Posterior vena cava (tissue), 2 donors: ENCODE data around the gene CRP. TPM values are rescaled to one million over a fixed set of nuclear protein-coding genes. Genes with fewer than 3 reads are reported as not detected.
"Not testable (repeated sequence)": the region's sequence is repeated elsewhere in the genome, so short reads cannot be mapped to it uniquely, and the experiment has no call there.

Experiments used
- DNase-seq: peaks from one replicate; pipeline ENCODE4 v3.0.0-alpha.2; 2020; ENCODE audit warnings: low spot score
- intact Hi-C, 2 donors: fragments of 100-400 bp; cut with DNase I; formaldehyde crosslinking; loops; one replicate each; pipeline versions ENCODE4 v1.14.1 to v1.14.2; 2022 to 2023
- long read RNA-seq, 2 donors: library from polyadenylated mRNA; unstranded; transcript quantifications; one replicate each; pipeline ENCODE4 v2.0.0, GENCODE V29; 2020 to 2021
- total RNA-seq, 2 donors: library from RNA; stranded (reverse); fragmentation: NEBNext Ultra II Directional; extraction: Animal tissue kit (Norgen Biotek cat#: 25700); gene quantifications; one replicate each; pipeline ENCODE4 v1.2.1, GENCODE V29; 2021
- donor health status: DM: yes; HTN: yes; CAD: no.
- donor health status: DM: yes; HTN: yes; CAD: no.

The CRP gene, protein sequence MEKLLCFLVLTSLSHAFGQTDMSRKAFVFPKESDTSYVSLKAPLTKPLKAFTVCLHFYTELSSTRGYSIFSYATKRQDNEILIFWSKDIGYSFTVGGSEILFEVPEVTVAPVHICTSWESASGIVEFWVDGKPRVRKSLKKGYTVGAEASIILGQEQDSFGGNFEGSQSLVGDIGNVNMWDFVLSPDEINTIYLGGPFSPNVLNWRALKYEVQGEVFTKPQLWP
- total RNA-seq, result under 1 TPM; 0.33 to 0.65 TPM
- long read RNA-seq, donor 1, result 0 reads
- long read RNA-seq, donor 2, result 0 reads

DNA sequence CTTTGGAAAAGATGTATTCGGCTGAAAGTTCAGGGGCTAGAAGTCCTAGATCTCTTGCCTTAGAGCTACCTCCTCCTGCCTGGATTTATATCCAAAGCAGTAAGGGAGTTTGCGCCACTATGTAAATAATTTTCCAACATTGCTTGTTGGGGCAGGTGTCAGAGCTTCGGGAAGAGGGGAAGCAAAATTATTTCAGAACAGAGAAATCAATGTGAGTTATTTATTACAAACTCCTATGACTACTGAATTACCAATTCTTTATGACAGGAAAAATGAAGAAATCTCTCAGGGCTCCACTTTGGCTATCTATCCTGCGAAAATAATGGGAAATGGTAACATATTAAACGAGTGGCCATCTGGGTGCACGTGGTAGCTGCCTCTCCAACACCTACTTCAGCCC lies at the start of gene CRP:
TSS of gene CRP (minus strand) at position 61 of the 400 bp plus-strand sequence. CDS start 104 bp downstream, outside the sequence.
- DNase-seq, result no peak

DNA sequence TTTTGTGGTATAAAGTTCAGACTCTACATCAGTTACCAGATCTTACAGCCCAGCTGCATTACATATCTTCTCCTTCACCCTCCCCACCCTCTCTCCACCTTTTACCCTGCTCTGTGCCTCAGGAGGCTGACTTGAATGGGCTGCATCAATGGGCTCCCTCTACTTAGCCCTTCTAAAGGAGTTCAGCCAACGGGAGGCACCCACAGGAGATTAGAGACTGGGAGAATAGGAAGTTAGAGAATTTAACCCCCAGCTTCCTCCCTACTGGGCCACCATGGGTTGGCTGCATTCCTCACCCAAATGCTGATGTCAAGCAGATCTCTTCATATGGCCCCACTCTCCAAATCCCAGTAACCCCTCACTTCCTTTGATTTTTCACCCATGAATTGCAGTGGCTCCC lies 49.3 kb upstream of the CRP start:
- DNase-seq, result no peak
- intact Hi-C loops, result no loop called here

More for the DNA sequence above, at the start of gene CRP:
- intact Hi-C loops, result no loop called here

DNA sequence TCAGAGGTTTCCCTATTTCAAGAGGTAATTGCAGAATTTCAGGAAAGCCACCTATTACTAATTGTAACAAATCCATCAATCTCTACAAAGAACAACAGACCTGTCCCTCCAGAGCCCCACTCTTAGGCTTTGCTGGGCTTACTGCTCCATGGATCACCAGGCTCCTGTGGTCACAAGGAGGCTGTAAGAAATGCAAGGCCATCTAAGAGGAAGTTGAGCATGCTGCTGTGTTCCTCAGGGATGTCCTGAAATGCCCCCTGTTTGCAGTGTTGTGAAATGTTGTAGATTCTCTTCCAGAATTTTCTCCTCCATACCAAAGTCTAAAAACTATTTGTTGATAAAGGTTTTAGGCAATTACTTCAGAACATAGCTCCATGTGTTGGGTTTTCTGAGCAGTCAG lies 42.0 kb upstream of the CRP start:
- DNase-seq, result no peak
- intact Hi-C loops, result no loop called here

DNA sequence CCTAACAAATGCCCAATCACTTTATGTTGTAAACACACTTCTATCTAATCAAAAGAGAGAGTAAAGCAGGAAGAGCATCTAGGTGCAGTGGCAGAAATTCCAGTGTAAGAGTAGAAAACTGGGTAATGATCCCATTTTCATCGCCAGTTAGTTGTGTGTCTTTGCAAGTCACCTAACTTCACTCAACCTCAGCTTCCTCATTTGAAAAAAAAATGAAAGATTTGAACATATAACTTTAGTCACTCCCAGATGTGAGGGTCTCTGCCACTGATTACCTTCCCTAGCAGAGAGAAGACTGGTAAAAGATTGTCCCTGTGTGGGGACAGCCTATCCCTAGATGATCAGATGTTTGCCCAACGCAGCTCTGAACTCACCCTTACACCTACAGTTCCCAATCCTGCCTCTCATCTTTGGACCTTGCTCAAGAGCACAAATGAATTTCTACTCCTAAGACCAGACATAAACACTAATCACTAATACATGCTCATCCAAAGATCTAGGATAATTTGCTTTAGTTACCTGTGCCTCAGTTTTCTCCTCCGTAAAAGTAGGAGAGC lies 41.1 kb upstream of the CRP start:
- intact Hi-C loops, result no loop called here
- DNase-seq, result no peak

DNA sequence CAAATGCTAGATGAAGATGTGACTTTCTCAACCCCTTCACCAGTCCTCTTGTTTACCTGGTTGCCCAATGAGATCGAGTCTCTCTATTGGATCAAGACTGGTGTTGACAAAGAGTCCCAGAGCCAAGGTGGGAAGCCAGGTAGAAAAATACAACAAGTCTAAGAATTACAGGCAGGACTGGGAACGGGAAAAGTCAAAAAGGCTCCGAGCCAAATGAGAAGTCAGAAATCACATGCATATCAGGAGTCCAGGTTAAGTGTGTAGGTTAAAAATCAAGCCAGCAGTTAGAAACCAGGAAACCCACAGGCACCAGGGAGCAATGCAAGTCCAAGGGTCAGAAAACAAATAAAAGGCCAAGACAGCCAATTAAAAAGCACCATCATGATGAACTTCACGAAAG lies 39.0 kb upstream of the CRP start:
- intact Hi-C loops, result no loop called here
- DNase-seq, result no peak

DNA sequence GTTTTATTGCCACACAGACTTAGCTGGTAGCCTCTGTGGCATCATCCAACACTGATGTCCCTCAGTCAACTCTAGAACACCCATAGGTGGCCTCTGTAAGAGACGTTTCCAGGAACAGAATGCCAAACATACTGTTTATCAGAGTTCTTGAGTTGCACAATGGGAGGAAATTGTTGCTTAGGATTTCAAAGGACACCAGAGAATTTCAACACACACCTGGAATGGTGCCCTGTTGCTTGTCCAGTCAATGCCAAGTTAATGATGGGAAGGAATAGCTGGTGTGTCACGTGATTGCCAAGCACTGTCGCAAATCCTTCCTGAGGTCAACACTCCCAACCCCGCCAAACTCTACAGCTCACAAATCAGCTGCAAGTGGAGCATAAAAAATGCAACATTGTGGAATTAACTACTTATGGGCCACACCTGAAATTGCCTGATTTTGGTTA lies 37.8 kb upstream of the CRP start:
- intact Hi-C loops, result no loop called here
- peak; percentile 91 for DNase-seq

DNA sequence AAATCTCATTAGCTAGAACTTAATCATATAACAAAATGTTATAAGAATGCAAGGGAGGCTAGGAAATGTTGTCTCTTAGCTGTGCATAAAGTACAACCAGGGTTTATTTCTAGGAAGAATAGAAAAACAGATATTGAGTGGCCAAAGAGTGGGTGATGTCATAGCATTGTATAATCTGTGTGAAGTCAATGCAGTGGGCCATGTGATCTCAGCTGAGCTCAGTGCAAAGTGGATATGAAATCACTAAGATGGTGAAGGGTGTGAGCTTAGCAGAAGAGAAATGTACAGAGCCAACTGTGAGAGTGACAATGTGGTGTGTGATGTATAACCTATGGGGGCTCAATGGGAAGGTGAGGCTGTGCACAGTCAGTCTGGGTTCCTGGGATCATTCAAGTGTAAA lies 36.6 kb upstream of the CRP start:
- intact Hi-C loops, result no loop called here
- DNase-seq, result no peak

DNA sequence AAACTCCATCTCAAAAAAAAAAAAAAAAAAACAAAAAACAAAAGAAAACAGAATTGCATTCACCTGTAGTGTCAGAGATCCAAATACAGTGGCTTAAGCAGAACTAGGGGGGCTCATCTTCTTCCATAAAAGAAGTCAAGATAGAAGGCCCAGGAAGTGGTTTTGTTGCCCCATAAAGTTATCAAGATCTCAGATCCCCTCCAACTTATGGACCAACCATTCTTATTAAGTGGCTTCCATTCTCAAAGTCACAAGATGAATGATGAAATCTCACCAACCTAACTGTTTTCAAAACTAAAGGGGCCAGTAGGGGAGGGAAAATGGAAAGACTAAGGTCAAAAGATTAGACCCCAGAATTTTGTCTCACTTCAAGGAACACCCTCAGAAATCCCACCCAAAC lies 36.2 kb upstream of the CRP start:
- intact Hi-C loops, result no loop called here
- DNase-seq, result no peak

DNA sequence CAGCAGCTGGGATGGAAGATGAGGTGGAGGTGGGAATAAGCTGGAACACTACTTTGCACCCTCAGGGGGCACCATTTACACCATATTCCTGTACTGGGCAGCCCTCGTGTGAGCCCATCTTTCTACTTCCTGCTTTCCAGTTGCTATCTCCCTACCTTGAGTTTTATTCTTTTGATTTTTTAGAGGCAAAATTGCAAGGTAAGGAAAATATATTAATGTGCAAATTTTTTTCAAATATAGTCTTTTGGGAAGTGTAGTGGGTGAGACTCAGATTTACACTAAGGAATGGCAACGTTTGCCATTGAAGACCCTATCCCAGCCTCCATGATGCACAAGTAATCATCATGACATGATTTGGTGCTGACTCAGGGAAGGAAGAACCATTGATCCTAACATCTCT lies 35.2 kb upstream of the CRP start:
- intact Hi-C loops, result no loop called here
- no peak for DNase-seq

DNA sequence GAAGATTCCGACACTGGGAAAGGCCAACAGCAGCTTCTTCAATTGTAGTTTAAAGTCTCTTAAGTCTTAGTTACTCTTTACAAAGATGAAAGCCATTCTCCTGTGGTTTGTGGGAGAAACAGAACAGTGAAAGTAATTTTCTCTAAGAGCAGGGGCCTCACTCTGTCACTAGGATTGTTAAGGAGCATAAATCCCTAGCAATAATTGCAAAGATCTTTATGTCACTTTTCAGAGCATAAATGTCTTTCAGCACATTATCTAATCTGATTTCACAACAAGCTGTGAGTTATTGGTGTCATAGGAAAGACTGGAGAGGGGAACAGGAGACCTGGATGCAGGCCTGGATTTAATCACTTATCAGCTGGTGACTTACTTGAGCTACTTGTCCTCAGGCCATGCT lies 34.0 kb upstream of the CRP start:
- intact Hi-C loops, result no loop called here
- no peak for DNase-seq

DNA sequence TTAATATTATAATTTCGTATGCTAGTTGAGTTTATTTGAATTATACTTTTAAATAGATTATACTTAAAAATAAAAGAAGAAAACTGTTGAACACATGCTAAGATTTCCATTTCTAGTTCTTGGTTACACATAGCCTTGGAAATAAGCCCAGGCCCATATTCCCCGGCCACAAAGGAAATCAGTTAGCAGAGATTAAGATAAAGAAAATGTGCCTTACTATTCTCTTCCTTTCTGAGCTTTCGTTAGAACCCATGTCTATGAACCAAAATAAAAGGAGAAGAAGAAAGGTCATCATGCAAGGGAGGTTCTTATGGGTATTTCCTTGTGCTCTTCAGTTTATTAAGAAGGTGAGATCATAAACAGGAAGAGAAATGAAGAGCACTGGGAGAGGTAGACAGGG lies 32.3 kb upstream of the CRP start:
- intact Hi-C loops, result no loop called here

DNA sequence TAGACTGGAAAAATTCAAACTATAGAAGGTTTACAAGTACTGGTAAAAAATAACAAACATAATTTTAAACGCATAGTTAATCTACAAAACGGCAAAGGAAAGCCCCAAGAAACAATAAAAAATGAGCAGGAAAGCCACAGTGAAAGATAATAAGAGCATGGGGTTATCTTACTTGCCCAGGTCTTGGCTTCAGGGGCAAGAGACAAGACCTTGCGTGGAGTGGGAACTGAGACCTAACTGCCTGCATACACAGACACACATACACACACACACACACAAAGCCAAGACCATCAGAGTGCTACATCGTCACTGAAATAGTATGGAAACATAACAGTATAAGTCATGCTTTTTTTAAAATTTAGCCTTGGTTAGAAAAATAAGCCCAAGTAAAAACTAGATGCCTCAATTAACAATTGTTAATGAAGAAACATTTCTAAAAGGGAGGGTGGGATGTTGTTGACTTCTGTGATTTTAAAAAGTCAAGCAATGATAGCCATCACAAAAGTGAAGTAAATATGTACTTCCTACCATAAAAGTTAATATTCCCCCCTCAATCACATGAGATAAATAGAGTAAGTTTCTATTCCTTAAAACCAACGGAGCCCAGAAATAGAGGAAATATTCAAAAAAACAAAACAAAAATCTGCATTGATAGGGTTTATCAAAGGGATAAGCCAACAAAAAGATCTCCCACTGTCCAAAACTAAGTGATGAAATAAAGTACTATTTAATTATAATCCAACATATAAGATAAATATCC lies 29.4 kb upstream of the CRP start:
- intact Hi-C loops, result no loop called here
- no peak for DNase-seq

More for the DNA sequence above, 32.3 kb upstream of the CRP start:
- no peak for DNase-seq

DNA sequence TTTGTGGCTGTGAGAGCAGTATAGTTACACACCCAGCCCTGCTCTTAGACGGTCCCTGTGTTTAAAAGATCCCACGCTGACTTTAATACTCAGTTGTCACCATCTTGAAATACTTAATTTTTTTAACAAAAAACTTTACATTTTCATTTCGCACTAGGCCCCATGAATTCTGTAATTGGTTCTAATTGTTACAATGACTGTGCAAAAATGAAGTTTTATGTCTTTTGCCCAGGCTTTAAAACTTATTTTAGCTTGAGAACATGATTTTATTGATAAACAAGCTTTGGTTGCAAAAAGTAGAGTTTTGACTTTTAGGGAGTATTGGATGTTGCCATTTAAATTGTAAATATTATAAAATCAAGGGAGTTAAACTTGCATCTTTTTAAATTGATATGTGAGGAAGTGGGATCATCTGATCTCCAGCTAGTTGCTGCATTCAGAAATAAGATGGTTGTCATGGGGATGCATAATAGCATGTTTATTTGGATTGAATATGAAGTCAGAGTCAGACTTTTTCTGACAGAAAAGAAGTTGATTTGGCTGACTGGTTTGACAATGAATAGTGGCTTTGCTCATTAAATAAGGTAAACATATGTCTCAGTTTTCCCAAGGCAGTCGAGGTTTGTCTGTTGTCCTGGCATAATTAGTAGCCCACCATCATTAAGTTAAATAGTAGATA lies 23.0 kb upstream of the CRP start:
- DNase-seq, result no peak
- intact Hi-C loops, result no loop called here

DNA sequence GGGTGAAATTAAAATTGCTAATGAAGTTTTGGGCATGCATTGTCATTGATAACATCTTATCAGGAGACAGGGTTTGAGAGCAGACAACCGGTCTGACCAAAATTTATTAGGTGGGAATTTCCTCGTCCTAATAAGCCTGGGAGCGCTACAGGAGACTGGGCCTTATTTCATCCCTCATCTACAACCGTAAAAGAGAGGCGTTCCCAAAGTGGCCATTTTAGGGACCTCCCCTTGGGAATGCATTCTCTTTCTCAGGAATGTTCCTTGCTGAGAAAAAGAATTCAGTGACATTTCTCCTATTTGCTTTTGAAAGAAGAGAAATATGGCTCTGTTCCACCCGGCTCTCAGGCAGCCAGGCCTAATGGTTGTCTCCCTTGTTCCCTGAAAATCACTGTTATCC lies 8.8 kb upstream of the CRP start:
- intact Hi-C loops, DNase-seq: not testable (repeated sequence)

DNA sequence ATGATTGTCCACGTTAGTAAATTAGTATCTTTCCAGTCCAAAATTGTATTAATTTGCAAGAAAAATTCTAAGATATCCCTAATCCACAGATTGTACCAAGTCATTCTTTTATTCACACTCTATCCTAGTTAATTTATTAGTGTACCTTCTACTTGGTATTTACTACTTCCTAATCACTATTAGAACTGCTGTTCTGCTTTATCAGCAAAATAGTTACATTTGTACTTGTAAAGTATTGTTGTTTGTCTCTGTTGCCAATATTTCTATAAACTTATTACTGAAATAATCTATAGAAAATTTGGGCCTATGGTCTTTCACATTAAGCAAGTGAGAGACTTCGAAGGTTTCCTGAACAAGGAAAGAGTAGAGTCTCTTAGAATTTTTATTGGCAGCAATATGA lies 5.6 kb upstream of the CRP start:
- DNase-seq, result no peak
- intact Hi-C loops, result no loop called here

DNA sequence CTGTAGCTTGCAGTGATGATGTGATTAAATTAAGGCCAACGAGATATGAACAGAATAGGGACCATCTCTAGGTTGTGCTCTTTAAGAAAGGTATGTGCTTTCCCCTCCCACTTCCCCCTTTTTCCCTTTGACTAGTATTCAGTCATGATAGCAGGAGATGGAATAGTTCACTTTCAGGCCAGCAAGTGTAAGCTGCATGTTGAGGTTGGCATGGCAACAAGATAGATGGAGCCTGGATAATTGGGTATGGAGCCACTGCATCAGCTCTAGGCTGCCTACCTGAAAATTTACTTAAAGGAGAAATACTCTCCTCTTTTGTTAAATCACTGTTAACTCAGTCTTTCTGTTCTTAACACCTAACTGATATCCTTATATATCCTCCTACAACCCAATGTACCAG lies 1.5 kb upstream of the CRP start:
- intact Hi-C loops, result no loop called here
- no peak for DNase-seq

DNA sequence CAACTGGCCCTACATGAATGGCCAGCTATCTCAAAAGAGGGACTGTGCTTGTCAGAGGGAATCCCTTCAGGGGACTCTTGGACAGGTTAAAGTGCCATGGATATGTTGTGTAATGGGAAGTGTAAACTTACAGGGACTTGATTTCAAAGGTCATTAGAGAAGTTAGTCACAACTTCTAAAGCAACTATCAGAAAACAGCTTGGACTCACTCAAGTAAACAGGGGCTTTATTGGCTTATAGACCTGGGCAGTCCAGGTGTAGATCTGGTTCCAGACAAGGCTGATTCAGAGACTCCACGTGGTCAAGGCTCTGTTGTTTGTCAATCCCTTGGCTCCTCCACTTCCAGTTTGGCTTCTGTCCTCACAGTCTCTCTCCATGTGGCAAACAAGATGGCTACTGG lies 2.3 kb downstream of the CRP start:
- intact Hi-C loops, result no loop called here
- no peak for DNase-seq

DNA sequence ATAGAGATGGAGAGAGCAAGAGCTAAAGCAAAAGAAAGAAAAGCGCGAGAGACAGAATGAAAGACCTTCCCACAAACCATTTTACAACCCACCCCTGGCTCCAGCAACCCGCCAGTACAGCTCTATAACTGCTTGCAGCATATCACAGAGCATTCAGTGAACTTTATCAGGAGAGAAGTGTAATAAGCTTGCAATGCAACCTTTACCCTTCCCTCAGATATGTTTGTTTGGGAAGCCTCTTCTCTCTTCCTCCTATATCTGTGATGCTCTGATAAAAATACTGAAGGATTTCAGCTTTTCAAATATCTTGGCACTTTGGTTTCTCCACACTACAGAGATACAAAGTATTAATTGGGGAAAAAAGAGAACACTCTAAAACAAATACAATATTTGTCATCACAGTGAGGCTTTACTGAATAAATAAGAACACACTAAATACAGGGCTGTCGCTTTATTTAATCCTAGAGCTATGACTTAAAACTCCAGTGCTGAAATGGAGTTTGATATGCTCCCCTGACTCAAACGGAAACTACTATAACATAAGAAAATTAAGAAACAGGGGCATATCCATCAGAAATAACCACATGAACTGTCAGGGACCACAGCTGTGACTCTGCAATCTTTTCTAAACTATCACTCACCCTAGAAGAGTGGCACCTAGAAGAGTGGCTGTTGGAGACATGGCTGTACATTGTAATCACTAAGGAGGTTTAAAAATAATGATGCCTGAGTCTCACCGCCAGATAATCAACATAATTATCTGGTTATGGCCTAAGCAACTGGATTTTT lies 6.7 kb downstream of the CRP start:
- intact Hi-C loops, result no loop called here
- DNase-seq, result no peak

DNA sequence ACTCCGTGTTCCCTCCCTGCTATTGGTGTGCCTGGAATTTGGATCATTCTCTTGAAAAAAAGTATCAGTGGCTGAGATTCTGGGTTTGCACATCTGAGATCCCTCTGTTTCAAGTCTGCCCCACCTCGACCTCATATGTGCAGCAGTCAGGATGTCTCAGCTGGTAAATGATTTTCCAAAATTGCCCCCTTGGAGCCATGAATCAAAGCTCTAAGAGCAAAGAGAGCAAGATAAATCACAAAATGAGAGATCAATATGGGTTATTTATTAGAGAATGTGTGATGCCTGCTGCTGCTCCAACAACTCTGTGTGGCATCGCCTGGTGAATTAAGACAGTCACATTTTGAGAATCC lies 8.5 kb downstream of the CRP start:
- no peak for DNase-seq
- intact Hi-C loops, result no loop called here
